HL-60 (cell line): Measurements from ENCODE around the gene RBM28.

Source experiments
- POLR2AphosphoS5 ChIP-seq: IDR thresholded peaks from 2 replicates; pipeline ENCODE4 v1.6.1; 2012; ENCODE audit warnings: low read depth
- TF ChIP-seq, protein P1 (sequence below): IDR thresholded peaks from one replicate; pipeline ENCODE4 v1.5.1; 2011; ENCODE audit warnings: low read length, control low read depth, inconsistent platforms; ENCODE audit not compliant: insufficient read depth

DNA sequence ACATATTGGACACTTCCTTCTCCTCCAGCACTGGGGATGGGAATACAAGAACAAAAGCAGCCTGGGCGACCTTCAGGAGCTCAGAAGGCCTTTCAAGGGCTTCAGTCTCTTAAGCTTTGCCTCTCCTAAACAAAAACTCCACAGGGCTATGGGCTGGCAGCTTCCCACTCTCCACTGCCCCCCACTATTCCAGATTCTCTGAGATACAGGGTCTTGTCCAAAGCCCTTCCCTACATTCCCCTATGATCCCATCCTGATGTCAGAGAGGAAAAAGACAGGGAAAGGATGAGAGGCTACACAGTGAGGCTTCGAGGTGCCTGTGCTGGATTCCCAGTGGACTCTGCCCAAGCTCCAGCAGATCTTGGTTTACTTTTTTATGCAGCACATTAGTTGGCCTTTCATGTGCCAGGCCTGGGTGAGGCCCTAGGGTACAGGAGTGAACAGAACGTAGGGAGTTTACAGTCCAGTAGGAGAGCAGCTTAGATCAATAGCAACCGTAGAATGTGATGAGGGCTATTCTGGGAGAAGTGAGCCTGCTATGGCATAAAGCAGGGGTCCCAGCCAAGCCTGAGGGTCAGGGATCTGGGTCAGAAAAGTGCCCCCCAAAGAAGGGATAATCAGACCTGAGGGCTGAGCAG lies 69.3 kb downstream of the RBM28 start:
- TF ChIP-seq, protein P1, sequence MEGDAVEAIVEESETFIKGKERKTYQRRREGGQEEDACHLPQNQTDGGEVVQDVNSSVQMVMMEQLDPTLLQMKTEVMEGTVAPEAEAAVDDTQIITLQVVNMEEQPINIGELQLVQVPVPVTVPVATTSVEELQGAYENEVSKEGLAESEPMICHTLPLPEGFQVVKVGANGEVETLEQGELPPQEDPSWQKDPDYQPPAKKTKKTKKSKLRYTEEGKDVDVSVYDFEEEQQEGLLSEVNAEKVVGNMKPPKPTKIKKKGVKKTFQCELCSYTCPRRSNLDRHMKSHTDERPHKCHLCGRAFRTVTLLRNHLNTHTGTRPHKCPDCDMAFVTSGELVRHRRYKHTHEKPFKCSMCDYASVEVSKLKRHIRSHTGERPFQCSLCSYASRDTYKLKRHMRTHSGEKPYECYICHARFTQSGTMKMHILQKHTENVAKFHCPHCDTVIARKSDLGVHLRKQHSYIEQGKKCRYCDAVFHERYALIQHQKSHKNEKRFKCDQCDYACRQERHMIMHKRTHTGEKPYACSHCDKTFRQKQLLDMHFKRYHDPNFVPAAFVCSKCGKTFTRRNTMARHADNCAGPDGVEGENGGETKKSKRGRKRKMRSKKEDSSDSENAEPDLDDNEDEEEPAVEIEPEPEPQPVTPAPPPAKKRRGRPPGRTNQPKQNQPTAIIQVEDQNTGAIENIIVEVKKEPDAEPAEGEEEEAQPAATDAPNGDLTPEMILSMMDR = no peak
- TF ChIP-seq POLR2AphosphoS5 = no peak
